ENCODE measurements around the gene PWWP2A.

DNA sequence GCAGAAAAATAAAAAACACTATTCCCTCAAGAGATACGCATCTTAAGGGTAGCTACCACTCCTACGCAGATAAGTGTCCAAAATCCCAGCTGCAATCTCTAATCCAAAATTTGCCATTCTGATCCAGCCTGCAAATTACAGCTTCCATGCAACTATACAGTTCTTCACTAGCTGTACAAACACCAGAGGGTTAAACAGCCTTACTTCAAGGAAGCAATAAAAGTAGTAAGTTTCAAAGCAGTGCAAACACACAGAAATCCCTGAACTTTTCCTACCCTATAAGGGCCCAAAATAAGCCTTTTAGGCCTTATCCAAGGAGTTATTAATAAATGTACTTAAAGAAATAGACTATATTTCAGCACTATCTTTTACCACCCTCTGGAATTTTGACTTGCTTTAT lies 39.5 kb downstream of the PWWP2A start:
- TF ChIP-seq POLR2AphosphoS5 (IDR thresholded peaks at IDR 0.05; ENCODE audit: low read depth, low read length) = no peak
- no peak for TF ChIP-seq TAF1 (IDR thresholded peaks at IDR 0.05; ENCODE audit: borderline replicate concordance, low read depth, low read length)
- no peak for TF ChIP-seq JUND (IDR thresholded peaks at IDR 0.05)
- TF ChIP-seq SMC3 (IDR thresholded peaks at IDR 0.05; ENCODE audit: low read depth, low read length) = no peak
- TF ChIP-seq, protein P1, sequence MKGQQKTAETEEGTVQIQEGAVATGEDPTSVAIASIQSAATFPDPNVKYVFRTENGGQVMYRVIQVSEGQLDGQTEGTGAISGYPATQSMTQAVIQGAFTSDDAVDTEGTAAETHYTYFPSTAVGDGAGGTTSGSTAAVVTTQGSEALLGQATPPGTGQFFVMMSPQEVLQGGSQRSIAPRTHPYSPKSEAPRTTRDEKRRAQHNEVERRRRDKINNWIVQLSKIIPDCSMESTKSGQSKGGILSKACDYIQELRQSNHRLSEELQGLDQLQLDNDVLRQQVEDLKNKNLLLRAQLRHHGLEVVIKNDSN (IDR thresholded peaks at IDR 0.05; ENCODE audit: borderline replicate concordance, low read depth) = no peak
- no peak for TF ChIP-seq EZH2phosphoT487 (IDR thresholded peaks at IDR 0.05; ENCODE audit: borderline replicate concordance, low read depth)
- TF ChIP-seq, protein P2, sequence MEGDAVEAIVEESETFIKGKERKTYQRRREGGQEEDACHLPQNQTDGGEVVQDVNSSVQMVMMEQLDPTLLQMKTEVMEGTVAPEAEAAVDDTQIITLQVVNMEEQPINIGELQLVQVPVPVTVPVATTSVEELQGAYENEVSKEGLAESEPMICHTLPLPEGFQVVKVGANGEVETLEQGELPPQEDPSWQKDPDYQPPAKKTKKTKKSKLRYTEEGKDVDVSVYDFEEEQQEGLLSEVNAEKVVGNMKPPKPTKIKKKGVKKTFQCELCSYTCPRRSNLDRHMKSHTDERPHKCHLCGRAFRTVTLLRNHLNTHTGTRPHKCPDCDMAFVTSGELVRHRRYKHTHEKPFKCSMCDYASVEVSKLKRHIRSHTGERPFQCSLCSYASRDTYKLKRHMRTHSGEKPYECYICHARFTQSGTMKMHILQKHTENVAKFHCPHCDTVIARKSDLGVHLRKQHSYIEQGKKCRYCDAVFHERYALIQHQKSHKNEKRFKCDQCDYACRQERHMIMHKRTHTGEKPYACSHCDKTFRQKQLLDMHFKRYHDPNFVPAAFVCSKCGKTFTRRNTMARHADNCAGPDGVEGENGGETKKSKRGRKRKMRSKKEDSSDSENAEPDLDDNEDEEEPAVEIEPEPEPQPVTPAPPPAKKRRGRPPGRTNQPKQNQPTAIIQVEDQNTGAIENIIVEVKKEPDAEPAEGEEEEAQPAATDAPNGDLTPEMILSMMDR (IDR thresholded peaks at IDR 0.05) = no peak
- TF ChIP-seq CHD2 (IDR thresholded peaks at IDR 0.05; ENCODE audit: low read length, partially characterized antibody) = no peak
